HG03432 (cell line): ENCODE measurements around the gene SHC4.
"Not testable (repeated sequence)": the region's sequence is repeated elsewhere in the genome, so short reads cannot be mapped to it uniquely, and the experiment has no call there.

ENCODE experiments used
- ATAC-seq: cut with Tn5 transposase; IDR thresholded peaks from one replicate; pipeline ENCODE4 v1.9.1; 2021; ENCODE audit warnings: mild to moderate bottlenecking, moderate library complexity; ENCODE audit not compliant: unreplicated experiment

The SHC4 gene

DNA sequence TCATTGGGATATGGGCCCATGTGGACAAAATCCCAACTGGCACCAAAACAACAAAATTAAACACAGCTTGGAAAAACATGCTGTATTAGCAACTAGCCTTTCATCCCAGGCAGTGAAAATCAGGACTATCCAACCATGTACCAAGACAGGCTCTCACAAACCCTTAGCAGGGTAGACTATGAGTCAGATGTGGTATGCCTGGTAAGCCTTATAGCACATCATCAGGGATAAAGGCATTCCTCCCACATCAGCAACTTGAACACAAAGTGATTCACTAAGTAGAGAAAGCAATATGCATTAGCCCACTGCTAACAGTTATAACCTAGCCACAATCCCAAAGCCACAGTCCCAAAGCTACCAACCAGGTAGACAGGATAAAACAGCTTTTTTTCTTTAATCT is 160.9 kb downstream of the SHC4 start:
- no peak for ATAC-seq

DNA sequence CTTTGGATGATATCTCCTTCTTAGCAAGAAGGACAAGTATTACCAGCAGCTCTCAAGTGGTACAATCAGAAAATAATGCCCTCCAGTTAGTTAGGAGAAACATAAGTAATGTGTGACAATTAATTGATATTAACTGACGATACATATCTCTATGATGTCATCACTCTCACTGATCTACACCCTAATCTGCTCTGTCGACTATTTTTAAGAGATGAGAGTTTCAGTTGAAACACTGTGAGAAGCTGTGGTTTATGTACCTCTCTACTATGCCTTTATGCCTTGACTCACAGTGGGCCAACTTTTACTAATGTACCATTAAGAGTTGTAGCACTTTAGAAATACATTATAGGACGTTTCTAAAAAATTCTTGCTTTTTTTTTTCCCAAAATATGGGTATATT is 161.5 kb downstream of the SHC4 start:
- ATAC-seq = peak; percentile 48

DNA sequence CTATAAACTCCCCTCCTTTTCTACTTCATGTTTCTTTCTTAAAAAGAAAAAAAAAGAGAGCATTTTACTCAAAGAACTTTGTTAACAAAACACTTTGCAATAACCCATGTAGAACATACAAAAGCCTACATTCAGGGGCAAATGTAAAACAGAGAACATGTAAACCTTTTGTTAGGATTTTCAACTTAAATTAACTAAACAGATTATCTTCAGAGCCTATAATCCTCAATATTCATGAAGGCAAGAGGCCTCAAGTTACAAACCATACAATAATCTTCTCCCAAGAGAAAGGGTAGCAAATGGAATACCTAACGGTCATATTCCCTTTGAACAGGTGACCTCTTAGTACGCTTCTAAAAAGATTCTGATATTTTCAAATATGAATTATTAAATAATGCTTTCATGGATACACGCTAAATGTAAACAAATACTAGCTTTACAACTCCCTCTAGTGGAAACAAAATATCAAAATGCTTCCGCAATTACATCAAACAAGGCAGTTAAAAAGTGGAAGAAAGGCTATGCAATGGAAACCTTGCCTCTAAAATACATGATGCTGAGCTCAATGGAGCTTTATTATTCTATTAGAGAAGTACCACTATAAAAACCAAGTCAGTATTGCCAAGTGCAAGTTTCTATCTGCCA is 162.8 kb downstream of the SHC4 start:
- no peak for ATAC-seq

DNA sequence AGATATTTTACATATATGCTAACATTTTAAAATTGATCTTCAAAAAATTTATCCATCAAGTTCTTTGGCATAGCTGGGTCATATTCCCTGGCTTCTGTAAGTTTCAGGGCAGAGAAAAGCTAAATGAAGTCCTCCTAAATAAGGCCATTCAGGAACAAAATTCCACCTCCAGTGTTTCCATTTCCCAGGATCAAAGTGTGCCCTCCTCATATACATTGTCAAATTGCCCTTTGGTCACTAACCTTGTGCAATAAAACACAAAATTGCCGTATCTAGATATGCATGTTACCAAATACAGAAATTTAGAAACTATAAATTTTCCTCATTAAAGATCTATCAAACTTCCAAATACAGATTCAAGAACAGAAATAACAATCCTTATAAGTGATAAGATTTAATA is 163.5 kb downstream of the SHC4 start:
- ATAC-seq = no peak

GRCh38 chr15:48798319-48798718 is 165.4 kb downstream of the SHC4 start:
- no peak for ATAC-seq

- peak; percentile 41 for ATAC-seq
Observed at GRCh38 chr15:48796930-48797329, 166.8 kb downstream of the SHC4 start.

DNA sequence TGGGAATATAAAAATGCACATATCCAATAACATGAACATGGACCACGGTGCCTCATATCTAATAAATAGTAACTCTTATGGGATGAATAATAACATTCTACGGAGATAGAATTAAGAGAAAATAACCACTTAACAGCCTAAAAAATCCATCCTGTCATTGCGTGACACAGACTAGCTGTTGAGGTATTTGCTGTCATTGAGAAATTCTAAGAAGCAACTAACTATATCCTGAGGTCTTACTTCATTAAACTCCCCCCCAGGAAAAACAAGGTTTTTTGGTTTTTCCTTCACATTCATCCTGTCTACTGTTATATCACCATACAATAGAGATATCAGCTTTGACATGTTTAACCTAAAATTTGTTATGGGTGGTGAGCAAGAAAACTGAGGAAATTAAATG is 167.2 kb downstream of the SHC4 start:
- no peak for ATAC-seq

DNA sequence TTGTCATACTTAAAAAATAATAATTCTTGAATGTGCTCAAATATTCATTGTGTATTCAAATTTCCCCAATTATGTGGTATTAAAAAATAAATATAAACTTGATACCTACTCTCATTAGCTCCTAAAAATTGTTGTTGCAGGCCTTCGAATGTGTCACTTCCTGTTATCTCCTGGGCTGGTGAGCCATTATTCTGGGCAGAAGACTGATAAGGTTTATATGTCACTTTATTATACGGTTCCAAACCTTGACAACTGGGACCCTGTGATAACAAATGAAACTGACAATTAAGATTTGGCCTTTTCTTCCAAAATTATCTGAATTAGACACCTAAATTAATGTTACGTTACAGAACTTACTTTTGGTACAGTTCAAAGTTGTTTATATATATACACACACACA is 167.8 kb downstream of the SHC4 start:
- ATAC-seq = no peak

GRCh38 chr15:48794697-48795134 is 169.0 kb downstream of the SHC4 start:
- ATAC-seq = peak; percentile 95

DNA sequence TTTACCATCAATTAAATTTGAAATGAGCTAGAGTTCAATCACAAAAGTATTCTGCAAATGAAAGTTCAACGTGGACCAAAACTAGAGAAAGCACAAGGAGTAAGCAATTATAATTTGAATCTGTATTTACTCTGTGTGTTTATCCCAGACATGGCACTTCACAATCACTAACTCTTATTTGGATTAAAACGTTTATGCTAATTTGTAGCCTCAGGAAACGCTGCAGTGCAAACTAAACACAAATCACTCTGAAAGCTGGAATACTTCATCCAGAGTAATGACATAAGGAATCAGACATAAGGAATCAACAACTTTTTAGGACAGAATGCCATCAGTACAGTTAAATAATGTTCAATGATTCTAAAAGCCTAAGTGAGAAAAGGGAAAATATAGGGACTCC is 171.3 kb downstream of the SHC4 start:
- no peak for ATAC-seq

- not testable (repeated sequence) for ATAC-seq
Observed at GRCh38 chr15:48790466-48791115, 173.1 kb downstream of the SHC4 start.

GRCh38 chr15:48785712-48786111 is 178.0 kb downstream of the SHC4 start:
- no peak for ATAC-seq

GRCh38 chr15:48785195-48785594 is 178.5 kb downstream of the SHC4 start:
- no peak for ATAC-seq

GRCh38 chr15:48784756-48785155 is 179.0 kb downstream of the SHC4 start:
- no peak for ATAC-seq

DNA sequence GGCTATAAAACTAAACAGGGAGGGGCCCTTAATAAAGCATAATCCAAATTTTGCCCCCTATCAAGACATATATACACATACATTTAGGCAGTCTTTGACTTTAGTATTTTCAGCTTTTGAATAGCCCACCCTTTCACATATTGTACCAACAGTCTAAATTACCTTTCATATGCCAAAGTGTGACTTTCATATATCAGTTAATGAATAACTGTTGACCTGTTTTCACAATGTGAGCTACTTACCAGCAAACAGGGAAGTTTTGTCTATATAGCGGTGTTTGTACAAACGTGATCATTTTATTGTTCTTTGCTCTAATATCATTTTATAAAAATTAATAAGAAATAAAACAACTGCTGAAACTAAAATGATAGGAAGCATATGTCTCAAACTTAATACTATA is 180.8 kb downstream of the SHC4 start:
- ATAC-seq = no peak

DNA sequence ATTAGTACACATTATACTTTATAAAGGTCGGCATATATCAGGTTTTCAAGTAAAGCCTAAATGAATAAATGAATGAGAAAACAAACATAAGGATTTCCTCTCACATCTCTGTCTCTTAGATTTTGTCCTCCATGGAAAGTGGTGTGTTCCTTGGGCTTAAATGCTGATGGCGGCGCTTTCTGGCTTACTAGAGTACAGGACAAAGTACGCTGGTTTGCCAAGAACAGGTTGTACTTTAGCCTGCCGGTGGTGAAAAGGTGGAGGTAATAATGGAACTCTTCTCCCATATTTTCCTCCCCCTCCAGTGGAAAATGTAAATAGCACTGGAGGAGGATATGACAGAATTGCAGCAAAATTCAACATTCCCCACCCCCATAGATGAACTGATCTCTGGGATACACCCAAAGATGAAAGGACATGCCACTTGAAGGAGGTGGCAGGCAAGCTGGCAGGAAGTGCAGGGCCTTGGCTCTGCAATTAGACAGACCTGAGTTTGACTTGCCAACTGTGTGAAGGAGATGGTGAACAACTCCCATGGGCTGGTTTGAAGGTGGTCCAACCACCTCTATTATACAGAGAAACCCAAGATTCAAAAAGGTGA is 182.1 kb downstream of the SHC4 start:
- no peak for ATAC-seq

DNA sequence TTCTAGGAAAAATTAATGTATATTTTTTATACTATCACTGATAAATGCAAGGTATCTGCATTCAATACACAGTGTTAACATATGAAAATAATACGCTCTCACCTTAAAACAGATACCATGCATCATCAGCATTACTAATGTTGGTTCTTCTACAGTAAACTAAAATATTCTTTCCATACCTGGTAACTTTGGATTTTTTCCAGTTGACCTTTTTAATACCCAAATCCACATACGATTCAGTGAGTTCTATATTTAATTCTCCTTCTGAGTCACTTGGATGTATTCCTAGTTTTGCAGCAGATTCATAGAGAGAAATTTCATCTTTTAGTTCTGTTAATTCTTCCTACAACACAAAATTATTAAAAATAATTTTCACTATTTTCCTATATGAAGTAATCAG is 182.7 kb downstream of the SHC4 start:
- no peak for ATAC-seq

GRCh38 chr15:48778331-48778730 is 185.4 kb downstream of the SHC4 start:
- no peak for ATAC-seq

GRCh38 chr15:48777645-48778330 is 185.9 kb downstream of the SHC4 start:
- no peak for ATAC-seq

DNA sequence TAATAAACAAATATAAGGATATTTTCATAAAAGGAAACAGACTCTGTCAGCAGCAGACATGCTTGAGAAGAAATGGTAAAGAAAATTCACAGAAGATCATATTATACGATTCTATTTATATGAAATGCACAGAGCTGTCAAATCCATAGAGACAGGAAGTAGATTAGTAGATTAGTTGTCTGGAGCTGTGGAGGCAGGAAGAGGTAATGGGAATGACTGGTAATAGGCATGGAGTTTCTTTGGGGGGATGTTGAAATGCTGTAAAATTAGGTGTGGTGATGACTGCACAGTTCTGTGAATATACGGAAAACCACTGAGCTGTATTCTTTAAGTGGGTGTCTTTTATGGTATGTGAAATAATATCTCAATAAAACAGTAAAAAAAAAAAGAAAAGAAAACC is 188.2 kb downstream of the SHC4 start:
- no peak for ATAC-seq

GRCh38 chr15:48774484-48774883 is 189.2 kb downstream of the SHC4 start:
- no peak for ATAC-seq
